AG10803 (cell line): ENCODE results near the gene DDX20.
A peak's percentile ranks its signal among the peaks of the same experiment; 100 is the strongest.

Experiments
- DNase-seq: peaks from one replicate; pipeline ENCODE4 v3.0.0; 2010; ENCODE audit warnings: low read depth
- H3K4me3 ChIP-seq: 2 replicates; pipeline ENCODE4 v1.5.1; 2011; ENCODE audit warnings: mild to moderate bottlenecking, low read length, control low read depth
- CTCF ChIP-seq: conservative IDR thresholded peaks from 2 replicates; pipeline ENCODE4 v1.5.1; 2011; ENCODE audit warnings: mild to moderate bottlenecking, low read length, control low read depth, inconsistent platforms

The DDX20 gene, protein sequence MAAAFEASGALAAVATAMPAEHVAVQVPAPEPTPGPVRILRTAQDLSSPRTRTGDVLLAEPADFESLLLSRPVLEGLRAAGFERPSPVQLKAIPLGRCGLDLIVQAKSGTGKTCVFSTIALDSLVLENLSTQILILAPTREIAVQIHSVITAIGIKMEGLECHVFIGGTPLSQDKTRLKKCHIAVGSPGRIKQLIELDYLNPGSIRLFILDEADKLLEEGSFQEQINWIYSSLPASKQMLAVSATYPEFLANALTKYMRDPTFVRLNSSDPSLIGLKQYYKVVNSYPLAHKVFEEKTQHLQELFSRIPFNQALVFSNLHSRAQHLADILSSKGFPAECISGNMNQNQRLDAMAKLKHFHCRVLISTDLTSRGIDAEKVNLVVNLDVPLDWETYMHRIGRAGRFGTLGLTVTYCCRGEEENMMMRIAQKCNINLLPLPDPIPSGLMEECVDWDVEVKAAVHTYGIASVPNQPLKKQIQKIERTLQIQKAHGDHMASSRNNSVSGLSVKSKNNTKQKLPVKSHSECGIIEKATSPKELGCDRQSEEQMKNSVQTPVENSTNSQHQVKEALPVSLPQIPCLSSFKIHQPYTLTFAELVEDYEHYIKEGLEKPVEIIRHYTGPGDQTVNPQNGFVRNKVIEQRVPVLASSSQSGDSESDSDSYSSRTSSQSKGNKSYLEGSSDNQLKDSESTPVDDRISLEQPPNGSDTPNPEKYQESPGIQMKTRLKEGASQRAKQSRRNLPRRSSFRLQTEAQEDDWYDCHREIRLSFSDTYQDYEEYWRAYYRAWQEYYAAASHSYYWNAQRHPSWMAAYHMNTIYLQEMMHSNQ

DNA sequence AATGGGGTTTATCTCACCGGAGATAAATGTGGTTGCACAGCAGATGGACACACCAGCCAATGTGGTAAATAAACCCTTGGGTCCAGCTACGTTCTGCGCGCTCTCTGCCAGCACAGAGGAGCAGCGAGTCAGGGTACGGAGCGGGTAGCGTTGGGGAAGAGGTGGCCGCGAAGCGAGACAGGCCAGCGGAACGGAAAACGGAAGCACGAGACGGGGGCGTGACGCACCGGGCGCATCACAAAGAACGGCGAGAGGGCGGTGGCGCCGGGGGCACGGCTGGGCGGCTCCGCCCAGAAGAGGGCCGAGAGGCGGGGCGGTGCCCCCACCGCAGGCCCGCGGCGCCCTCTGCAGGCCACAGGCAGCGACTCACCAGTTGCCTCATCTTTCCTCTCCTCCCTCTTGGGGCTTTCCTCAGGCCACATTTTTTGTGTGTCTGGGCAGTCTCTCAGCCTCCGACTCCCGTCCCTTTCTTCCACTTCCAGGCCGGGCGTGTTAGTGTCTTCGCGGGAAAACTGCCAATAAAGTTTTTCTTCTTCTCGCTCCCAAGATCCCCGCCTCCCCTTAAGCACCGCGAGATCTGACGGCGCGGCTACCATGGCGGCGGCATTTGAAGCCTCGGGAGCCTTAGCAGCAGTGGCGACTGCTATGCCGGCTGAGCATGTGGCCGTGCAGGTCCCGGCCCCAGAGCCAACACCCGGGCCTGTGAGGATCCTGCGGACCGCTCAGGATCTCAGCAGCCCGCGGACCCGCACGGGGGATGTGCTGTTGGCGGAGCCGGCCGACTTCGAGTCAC is at the start of gene DDX20:
Gene DDX20, plus strand, starts transcription at position 571 of the 793 bp plus-strand sequence. Its CDS starts 24 bp downstream, at position 595.
- TF ChIP-seq CTCF = peak; percentile 73
- H3K4me3 ChIP-seq = peak within 1 kb of the TSS; percentile 98
- DNase-seq = peak; percentile 98

DNA sequence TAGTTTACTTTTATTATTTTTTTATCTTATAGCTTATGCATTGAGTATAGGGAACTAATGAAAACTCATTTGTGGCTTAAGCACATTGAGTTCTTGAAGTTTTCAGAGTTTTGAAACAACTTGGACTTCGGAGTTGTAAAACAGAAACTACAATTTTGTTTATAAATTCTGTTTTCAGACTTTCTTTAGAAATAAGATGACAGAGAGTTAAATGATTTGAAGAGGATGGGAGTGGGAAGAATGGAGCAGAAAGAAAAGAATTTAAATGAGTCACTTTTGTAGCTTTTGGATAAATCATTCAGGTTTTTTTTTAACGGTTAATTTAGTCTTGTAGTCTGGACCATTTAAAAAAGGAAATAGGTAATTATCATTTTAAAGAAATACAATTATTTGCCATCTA is 48.8 kb upstream of the DDX20 start:
- DNase-seq = no peak
- no peak overlapping the region for H3K4me3 ChIP-seq
- no peak for TF ChIP-seq CTCF

DNA sequence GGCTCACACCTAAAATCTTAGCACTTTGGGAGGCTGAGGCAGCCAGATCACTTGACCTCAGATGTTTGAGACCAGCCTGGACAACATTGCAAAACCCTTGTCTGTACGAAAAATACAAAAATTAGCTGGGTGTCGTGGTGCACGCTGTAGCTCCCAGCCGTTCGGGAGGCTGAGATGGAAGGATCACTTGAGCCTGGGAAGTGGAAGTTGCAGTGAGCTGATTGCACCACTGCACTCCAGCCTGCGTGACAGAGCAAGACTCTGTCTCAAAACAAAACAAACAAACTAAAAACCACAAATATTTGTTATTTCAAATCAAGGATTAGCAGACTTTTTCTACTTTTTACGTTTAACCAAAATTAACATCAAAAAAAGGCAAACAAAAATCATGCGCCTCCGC is 47.8 kb upstream of the DDX20 start:
- TF ChIP-seq CTCF = no peak
- peak; percentile 53 for DNase-seq
- no peak overlapping the region for H3K4me3 ChIP-seq

DNA sequence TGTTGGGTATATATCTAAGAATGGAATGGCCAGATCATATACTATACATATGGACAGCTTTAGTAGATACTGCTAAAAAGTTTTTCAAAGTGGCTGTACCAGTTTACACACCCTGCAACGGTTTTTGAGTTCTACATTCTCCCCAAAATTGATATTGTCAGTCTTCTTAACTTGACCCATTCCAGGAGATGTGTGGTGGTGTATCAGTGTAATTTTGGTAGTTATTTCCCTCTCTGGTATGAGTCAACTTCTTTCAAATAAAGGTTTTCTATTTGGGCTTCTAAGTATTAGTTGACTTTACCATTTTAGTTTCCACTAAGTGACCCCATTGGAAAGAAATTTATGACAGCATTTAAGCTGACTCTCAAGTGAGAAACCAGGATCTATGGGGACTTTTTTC is 45.7 kb upstream of the DDX20 start:
- DNase-seq = no peak
- H3K4me3 ChIP-seq = no peak overlapping the region
- no peak for TF ChIP-seq CTCF

- DNase-seq = no peak
- no peak overlapping the region for H3K4me3 ChIP-seq
- TF ChIP-seq CTCF = no peak
Observed at GRCh38 chr1:111716333-111716732, 39.4 kb upstream of the DDX20 start.

DNA sequence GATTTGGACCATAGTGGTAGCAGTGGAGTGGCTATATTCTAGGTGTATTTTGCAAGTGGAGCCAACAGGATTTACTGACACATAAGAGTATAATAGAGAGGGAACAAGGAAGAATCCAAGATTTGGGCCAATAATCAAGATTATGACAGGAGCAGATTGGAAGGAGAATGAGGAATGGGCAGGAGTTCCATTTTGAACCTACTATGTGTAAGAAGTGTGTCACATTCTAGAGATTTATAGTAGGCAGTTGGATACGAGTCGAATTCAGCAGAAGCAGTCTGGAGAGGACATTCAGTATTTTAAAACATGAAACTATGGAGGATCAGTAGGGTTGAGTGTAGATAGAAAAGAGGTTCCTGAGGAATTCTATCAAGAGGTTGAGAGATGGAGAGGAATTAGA is 38.3 kb upstream of the DDX20 start:
- no peak for TF ChIP-seq CTCF
- no peak for DNase-seq
- H3K4me3 ChIP-seq = no peak overlapping the region
